ENCODE data around the gene PSPC1. TPM values are rescaled to one million over a fixed set of nuclear protein-coding genes. Genes with fewer than 3 reads are reported as not detected.
A peak's percentile ranks its signal among the peaks of the same experiment; 100 is the strongest.

PSPC1 gene
- total RNA-seq, 1 donor from 2014 or later = 50.1 TPM

DNA sequence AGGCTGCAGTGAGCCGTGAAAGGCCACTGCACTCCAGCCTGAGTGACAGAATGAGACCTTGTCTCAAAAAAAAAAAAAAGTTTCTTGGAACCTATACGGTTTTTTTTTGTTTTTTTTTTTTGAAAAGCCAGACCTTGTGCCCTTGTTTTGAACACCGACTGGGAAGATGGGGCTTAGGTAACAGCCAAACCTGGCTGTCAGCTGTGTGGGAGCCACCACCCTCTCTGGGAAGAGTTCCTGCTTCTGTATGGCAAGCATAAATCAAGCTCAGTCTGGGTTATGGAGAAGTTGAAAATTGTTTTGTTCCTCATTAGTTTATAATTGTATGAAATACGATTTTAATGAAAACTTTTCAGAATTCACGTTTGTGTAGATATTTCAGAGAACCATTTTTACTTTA, 109.8 kb downstream of the PSPC1 start:
- DNase-seq (ENCODE audit: low spot score) = no peak
- H3K27me3 Mint-ChIP-seq (ENCODE audit: unreplicated experiment) = peaks cover 3% of the 10 kb centered on the region
- H3K36me3 Mint-ChIP-seq (ENCODE audit: low read depth, unreplicated experiment) = peaks cover 36% of the 10 kb centered on the region
- no peak for TF ChIP-seq CTCF (IDR thresholded peaks at IDR 0.05; ENCODE audit: unreplicated experiment)
- no peaks in the 10 kb centered on the region for H3K9me3 Mint-ChIP-seq (ENCODE audit: unreplicated experiment)
- no peak overlapping the region for H3K27ac Mint-ChIP-seq (ENCODE audit: unreplicated experiment)
- H3K4me1 Mint-ChIP-seq (ENCODE audit: unreplicated experiment) = peaks cover 11% of the 10 kb centered on the region
- no peak overlapping the region for H3K4me3 Mint-ChIP-seq (ENCODE audit: unreplicated experiment)

GRCh38 chr13:19670147-19670546, 112.6 kb downstream of the PSPC1 start:
- TF ChIP-seq CTCF (IDR thresholded peaks at IDR 0.05; ENCODE audit: unreplicated experiment) = no peak
- peak overlapping the region; percentile 33 for H3K4me3 Mint-ChIP-seq (ENCODE audit: unreplicated experiment)
- peaks cover 2% of the 10 kb centered on the region for H3K27me3 Mint-ChIP-seq (ENCODE audit: unreplicated experiment)
- H3K4me1 Mint-ChIP-seq (ENCODE audit: unreplicated experiment) = peaks cover 4% of the 10 kb centered on the region
- no peaks in the 10 kb centered on the region for H3K9me3 Mint-ChIP-seq (ENCODE audit: unreplicated experiment)
- no peak for DNase-seq (ENCODE audit: low spot score)
- peaks cover 44% of the 10 kb centered on the region for H3K36me3 Mint-ChIP-seq (ENCODE audit: low read depth, unreplicated experiment)
- H3K27ac Mint-ChIP-seq (ENCODE audit: unreplicated experiment) = no peak overlapping the region

DNA sequence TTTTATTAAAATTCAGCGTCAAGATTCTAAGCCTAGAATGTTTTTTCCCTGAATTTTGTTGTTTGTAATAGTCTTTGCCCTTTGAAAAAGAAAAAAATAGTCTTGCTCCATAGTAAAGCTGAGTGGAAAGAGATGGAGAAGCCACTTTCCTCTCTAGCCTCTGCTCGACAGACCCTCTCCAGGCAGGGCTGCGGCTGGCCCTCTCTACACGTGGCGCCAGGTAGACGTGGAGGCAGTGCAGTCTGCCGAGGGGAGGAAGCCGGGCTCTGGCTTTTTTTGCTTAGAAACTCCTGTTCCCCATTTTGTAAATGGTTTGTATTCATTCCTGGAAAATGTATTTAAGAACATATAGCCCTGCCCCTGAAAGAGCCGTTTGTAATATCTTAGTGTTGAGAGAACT, 114.0 kb downstream of the PSPC1 start:
- no peak overlapping the region for H3K27ac Mint-ChIP-seq (ENCODE audit: unreplicated experiment)
- peaks cover 3% of the 10 kb centered on the region for H3K4me1 Mint-ChIP-seq (ENCODE audit: unreplicated experiment)
- no peak for TF ChIP-seq CTCF (IDR thresholded peaks at IDR 0.05; ENCODE audit: unreplicated experiment)
- DNase-seq (ENCODE audit: low spot score) = no peak
- H3K27me3 Mint-ChIP-seq (ENCODE audit: unreplicated experiment) = peaks cover 7% of the 10 kb centered on the region
- H3K9me3 Mint-ChIP-seq (ENCODE audit: unreplicated experiment) = no peaks in the 10 kb centered on the region
- H3K4me3 Mint-ChIP-seq (ENCODE audit: unreplicated experiment) = no peak overlapping the region
- H3K36me3 Mint-ChIP-seq (ENCODE audit: low read depth, unreplicated experiment) = peaks cover 44% of the 10 kb centered on the region

DNA sequence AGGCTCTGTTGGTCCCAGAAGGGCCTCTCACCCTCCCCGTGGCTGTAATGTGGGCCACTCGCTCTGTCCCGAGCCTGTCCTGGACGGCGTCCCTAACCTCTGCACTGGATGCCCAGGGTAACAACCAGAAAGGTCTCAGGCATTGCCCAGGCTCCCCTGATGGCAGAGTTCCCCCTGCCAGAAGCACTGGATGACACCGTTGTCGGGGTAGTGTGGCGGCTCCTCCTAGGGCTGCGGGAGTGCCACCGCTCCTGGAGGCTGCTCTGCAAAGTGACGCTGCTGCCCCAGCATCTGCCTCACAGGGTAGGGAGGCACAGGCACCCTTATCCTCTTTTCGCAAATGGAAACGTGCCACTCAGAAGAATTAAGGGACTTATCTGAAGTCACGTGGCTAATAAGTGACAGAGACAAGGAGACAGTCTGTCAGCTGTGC, 117.3 kb downstream of the PSPC1 start:
- no peak for TF ChIP-seq CTCF (IDR thresholded peaks at IDR 0.05; ENCODE audit: unreplicated experiment)
- no peaks in the 10 kb centered on the region for H3K9me3 Mint-ChIP-seq (ENCODE audit: unreplicated experiment)
- no peak overlapping the region for H3K4me3 Mint-ChIP-seq (ENCODE audit: unreplicated experiment)
- H3K27me3 Mint-ChIP-seq (ENCODE audit: unreplicated experiment) = peaks cover 10% of the 10 kb centered on the region
- no peak overlapping the region for H3K27ac Mint-ChIP-seq (ENCODE audit: unreplicated experiment)
- H3K4me1 Mint-ChIP-seq (ENCODE audit: unreplicated experiment) = peaks cover 3% of the 10 kb centered on the region
- peaks cover 39% of the 10 kb centered on the region for H3K36me3 Mint-ChIP-seq (ENCODE audit: low read depth, unreplicated experiment)
- no peak for DNase-seq (ENCODE audit: low spot score)

DNA sequence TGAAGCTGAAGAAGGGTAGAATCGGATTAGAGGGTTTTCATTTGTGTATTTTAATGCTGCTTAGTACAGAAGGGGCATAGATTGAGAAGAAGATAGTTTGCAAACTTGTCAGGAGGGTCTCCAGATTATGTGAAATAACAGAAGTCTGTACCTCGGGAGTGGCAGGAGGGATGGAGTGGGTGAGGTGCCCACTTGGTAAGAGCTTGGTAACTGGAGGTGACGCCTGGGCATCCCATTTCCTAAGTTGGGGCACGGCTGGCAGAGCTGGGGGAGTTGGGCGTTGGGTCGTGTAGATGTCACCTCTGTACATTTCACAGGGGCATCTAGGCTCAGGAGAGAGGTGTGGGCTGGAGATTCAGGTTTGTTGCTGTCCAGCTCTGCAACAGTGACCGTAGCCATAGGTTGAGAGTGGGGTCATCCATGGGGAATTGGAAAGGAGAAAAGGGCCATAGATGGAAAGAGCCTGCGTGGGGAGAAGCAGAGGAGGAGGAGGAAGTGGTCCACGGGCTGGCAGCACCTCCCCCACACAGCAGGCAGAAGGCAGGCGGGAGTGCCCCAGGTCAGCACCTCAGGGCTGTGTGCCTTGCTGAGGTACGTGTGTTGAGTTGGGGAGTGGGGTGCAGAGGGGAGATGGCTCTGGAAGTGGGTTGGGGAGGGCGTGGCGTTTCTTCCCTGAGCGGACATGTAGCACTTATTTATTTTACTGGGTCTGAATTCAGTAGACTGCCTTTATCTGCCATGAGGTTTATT, 118.1 kb downstream of the PSPC1 start:
- H3K27ac Mint-ChIP-seq (ENCODE audit: unreplicated experiment) = peak overlapping the region; percentile 44
- peaks cover 31% of the 10 kb centered on the region for H3K36me3 Mint-ChIP-seq (ENCODE audit: low read depth, unreplicated experiment)
- H3K4me1 Mint-ChIP-seq (ENCODE audit: unreplicated experiment) = peaks cover 3% of the 10 kb centered on the region
- DNase-seq (ENCODE audit: low spot score) = no peak
- no peak for TF ChIP-seq CTCF (IDR thresholded peaks at IDR 0.05; ENCODE audit: unreplicated experiment)
- no peaks in the 10 kb centered on the region for H3K9me3 Mint-ChIP-seq (ENCODE audit: unreplicated experiment)
- H3K4me3 Mint-ChIP-seq (ENCODE audit: unreplicated experiment) = no peak overlapping the region
- H3K27me3 Mint-ChIP-seq (ENCODE audit: unreplicated experiment) = peaks cover 8% of the 10 kb centered on the region

Measured in endothelial cell (in vitro differentiated cells).